ENCODE measurements around the gene RTL3. TPM values are rescaled to one million over a fixed set of nuclear protein-coding genes. Genes with fewer than 3 reads are reported as not detected.
"Not testable (repeated sequence)": the region's sequence is repeated elsewhere in the genome, so short reads cannot be mapped to it uniquely, and the experiment has no call there.

RTL3 gene, protein sequence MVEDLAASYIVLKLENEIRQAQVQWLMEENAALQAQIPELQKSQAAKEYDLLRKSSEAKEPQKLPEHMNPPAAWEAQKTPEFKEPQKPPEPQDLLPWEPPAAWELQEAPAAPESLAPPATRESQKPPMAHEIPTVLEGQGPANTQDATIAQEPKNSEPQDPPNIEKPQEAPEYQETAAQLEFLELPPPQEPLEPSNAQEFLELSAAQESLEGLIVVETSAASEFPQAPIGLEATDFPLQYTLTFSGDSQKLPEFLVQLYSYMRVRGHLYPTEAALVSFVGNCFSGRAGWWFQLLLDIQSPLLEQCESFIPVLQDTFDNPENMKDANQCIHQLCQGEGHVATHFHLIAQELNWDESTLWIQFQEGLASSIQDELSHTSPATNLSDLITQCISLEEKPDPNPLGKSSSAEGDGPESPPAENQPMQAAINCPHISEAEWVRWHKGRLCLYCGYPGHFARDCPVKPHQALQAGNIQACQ
- polyA plus RNA-seq (ENCODE audit: insufficient read depth in 1 of 5, insufficient read length in 5 of 5, low replicate concordance in 1 of 5) = under 1 TPM in 1 of 5 donors, not detected in 4; 0.07 TPM
- long read RNA-seq, donor 1 = 0 reads
- long read RNA-seq, donor 2 = 0 reads
- long read RNA-seq, donor 3 = 0 reads
- long read RNA-seq, donor 4 = 0 reads
- long read RNA-seq, donor 5 = 0 reads
- long read RNA-seq, donor 6 = 0 reads
- long read RNA-seq, donor 7 = 0 reads
- long read RNA-seq, donor 8 = 0 reads

GRCh38 chrX:78658845-78659744 is at the start of gene RTL3:
Gene RTL3, minus strand, starts transcription at chrX:78659328. Its CDS starts 908 bp downstream, at chrX:78658420.
- DNase-seq = no peak

- no peak for DNase-seq
Measured at GRCh38 chrX:78708816-78709215, 49.7 kb upstream of the RTL3 start.

- no peak for DNase-seq
Measured at GRCh38 chrX:78708262-78708661, 49.1 kb upstream of the RTL3 start.

GRCh38 chrX:78706071-78706470 is 46.9 kb upstream of the RTL3 start:
- DNase-seq = no peak

DNA sequence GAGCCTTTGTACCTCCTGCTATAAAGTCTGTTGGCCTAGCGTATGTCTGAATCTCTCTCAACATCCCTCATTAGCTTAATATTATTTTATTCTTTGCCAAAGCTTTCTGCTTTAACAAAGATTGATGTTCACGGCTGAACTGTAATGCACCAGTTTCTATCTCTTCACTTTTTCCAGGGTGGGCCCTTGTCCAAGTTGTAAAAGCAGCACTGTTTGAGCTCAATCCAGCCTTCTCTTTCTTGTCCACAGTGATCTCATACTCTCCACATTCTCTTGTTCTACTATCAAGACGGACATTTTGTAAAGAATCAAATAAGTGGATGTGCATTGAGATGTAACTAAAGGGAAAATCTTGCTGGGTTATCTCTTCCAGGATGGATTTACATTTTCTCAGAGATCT is 34.4 kb upstream of the RTL3 start:
- no peak for DNase-seq

- no peak for DNase-seq
Measured at GRCh38 chrX:78693012-78693411, 33.9 kb upstream of the RTL3 start.

GRCh38 chrX:78687586-78687985 is 28.5 kb upstream of the RTL3 start:
- DNase-seq = no peak

DNA sequence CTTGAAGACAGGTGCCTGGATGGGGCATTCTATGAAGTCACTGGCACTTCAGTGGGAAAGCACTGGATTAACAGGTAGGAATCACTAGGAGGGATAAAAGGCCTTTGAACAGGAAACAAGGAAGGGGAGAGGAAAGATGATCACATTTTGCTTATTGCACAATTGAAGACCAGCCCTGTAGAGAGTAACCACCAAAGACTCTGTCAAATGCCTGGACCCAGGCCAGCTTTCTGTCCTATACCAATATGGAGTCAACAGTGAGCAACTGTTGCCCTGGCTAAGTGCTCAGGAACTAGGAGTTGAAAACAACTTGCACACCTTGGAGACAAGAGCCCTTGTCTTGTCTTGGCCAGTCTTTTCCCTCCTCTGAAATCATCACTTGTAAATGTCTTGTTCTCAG is 14.1 kb upstream of the RTL3 start:
- DNase-seq = no peak

GRCh38 chrX:78665342-78665741 is 6.2 kb upstream of the RTL3 start:
- DNase-seq = no peak

DNA sequence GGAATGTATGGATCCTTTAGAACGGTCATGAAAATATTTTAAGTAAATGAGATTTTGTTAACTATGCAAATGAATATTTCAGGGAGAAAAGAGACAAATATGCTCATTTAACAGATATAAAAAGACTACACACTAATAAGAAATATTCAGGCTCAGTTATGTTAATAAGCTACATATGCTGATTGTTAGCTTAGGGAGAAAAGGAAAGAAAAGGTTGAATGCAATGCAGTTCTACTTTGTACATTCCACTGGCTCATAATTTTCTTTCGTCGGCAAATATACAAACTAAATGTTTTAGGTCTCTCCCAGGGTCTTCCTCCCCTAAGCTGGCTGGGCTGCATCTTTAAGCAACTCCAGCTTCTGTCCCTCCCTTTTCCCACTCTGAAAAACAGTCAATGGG is 2.7 kb upstream of the RTL3 start:
- DNase-seq = no peak

- DNase-seq = no peak
Measured at GRCh38 chrX:78659955-78660354, 827 bp upstream of the RTL3 start.

- DNase-seq = no peak
Measured at GRCh38 chrX:78658414-78658813, 714 bp downstream of the RTL3 start.

- no peak for DNase-seq
Measured at GRCh38 chrX:78655642-78656041, 3.5 kb downstream of the RTL3 start.

- DNase-seq = no peak
Measured at GRCh38 chrX:78653118-78653822, 5.9 kb downstream of the RTL3 start.

GRCh38 chrX:78650906-78651437 is 8.2 kb downstream of the RTL3 start:
- no peak for DNase-seq

- DNase-seq = no peak
Measured at GRCh38 chrX:78643874-78644273, 15.3 kb downstream of the RTL3 start.

GRCh38 chrX:78643096-78643495 is 16.0 kb downstream of the RTL3 start:
- DNase-seq = no peak

DNA sequence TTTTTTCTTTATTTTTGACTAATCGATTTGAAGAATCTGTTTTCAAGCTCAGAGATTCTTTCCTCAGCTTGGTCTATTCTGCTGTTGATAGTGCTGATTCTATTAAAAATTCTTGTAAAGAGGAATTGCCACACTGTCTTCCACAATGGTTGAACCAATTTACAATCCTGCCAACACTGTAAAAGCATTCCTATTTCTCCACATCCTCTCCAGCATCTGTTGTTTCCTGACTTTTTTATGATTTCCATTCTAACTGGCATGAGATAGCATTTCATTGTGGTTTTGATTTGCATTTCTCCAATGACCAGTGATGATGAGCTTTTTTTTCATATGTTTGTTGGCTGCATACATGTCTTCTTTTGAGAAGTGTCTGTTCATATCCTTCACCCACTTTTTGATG is 23.0 kb downstream of the RTL3 start:
- DNase-seq = not testable (repeated sequence)

DNA sequence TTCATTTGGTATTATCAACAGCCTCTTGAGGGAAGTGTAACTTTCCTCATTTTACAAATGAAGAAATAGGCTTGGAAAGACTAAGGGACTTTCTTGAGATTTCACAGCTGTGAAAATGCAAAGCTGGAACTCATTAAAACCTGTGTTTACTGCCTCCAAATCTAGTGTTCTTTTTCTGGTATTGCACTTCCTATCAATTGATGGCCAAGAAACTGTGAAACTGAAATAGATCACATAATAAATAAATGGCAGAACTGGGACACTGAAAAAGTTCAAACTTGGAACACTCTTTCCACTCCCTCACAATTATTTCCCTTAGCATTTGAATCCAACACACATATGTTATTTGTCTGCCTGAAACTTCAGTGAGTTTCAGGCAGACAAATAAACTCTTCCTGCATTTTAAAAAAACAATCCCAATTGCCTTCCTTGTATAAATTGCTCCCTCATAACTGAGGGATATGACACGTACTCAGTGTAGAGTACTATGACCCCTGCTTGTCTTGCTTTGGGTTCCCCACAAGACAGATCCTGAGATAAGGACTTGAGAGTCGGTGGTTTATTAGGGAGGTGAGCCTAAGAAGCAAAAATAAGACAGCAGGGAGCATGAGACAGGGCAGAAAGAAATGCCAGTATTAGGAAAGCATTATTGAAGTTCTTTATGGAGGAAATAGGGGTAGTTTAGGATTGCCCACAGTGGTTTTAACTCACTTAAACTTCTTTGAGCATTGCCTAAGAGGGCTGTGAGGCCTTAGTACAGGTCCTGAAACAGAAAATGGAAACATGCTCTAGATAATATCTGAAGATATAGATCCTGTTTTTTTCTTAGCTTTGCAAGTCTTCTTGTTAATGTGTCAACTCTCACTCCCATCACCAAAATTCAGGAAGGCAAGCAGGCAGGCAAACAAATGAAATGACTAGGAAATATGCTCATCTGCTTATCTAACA is 33.9 kb downstream of the RTL3 start:
- DNase-seq = peak in 1 of 2 donors; percentile 13

- no peak for DNase-seq
Measured at GRCh38 chrX:78624426-78624825, 34.7 kb downstream of the RTL3 start.
